Measurements from ENCODE around the gene PRKCG.

Gene PRKCG

GRCh38 chr19:53898636-53899341 lies 16.8 kb downstream of the PRKCG start:
- no peak for DNase-seq (ENCODE audit: low spot score)

- no peak for DNase-seq (ENCODE audit: low spot score)
These were observed 18.3 kb downstream of the PRKCG start for GRCh38 chr19:53900191-53900860.

DNA sequence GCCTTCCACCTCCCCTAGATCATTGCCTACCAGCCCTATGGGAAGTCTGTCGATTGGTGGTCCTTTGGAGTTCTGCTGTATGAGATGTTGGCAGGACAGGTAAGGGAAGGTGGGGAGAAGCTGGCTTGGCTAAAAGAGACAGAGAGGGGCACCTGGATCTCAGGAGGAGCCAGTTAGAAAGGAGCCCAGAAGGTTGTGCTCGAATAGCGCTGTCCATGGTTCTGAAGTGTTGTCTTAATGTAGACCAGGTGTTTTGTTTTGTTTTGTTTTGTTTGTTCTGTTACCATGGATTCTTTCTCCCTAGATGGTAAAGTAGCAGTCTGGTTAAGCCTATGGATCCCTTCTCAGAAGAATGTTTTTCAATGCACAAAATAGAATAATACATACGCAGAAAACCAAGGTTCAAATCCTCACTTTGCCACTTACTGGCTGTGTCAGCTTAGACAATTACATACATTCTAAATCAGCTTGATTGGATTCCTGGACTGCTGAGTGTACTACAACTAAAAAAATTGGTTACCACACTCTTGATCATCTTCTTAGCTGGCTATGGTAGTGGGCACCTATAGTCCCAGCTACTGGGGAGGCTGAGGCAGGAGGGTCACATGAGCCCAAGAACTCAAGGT lies 21.2 kb downstream of the PRKCG start:
- DNase-seq (ENCODE audit: low spot score), result peak; percentile 54

DNA sequence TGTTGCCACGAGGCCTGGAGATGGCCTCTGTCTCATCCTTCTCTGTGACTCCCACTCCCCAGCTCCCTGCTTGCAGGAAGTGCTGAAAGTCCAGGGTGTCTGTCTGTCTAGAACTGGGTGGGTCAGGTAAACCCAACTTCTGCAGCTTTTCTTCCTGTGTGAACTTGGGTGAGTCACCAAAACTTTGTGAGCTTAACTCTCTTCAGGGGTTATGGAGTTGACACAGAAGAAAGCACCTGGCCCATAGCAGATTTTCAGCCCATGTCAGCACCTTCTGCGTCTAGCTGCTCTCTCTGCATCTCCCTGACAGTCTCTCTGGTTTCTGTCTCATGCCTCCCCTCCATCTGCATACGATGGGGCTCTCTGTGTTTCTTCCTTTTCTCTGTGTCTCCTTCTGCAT lies 22.9 kb downstream of the PRKCG start:
- peak; percentile 10 for DNase-seq (ENCODE audit: low spot score)

GRCh38 chr19:53905787-53906186 lies 23.8 kb downstream of the PRKCG start:
- no peak for DNase-seq (ENCODE audit: low spot score)

- DNase-seq (ENCODE audit: low spot score), result peak; percentile 68
These were observed 24.5 kb downstream of the PRKCG start for GRCh38 chr19:53906211-53907192.

- no peak for DNase-seq (ENCODE audit: low spot score)
These were observed 25.2 kb downstream of the PRKCG start for GRCh38 chr19:53907193-53907581.

DNA sequence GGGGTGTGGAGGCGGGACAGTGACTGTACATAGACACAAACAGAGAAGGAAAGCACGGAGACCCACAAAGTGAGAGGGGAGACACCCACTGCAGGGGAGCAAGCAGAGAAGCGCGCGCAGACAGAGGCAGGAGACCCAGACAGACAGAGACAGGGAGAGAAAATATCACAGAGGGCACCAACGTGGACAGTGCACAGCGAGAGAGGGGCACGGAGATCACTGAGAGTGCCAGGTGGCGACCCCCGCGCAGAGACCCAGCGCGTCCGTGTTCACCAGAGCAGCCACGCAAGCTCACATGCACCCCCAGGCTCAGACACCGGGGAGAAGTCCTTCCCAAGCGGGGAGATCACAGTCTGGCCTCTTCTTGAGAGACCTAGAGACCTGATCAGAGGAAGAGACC lies 25.7 kb downstream of the PRKCG start:
- no peak for DNase-seq (ENCODE audit: low spot score)

GRCh38 chr19:53908106-53908934 lies 26.3 kb downstream of the PRKCG start:
- DNase-seq (ENCODE audit: low spot score), result peak; percentile 14

DNA sequence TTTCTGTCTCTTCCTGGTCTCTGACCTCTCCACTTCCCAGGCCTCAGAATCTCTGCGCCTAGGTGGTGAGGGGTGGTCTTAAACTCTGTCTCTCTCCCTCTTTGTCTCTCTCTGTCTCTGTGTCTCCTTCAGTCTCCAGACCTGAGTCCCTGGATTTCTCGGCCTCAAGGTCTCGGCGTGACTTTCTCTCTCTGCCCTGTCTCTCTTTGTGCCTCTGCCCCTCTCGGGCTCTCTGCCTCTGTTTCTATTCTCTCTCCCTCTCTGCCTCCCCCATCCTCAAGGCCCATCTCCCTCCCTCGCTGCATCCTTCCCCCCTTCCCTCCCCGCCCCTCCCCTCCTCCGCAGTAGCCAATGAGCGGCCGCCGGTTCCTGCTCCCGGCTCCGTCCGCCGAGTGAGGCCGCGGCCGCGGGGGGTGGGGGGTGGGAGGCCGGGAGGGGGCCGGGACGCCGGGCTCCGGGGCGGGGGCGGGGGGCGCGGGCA lies 27.0 kb downstream of the PRKCG start, which contains the start of gene CACNG7:
Gene CACNG7 (plus strand): TSS at position 344 of the 481 bp plus-strand sequence. CDS start 3,554 bp downstream, outside the sequence.
- no peak for DNase-seq (ENCODE audit: low spot score)

DNA sequence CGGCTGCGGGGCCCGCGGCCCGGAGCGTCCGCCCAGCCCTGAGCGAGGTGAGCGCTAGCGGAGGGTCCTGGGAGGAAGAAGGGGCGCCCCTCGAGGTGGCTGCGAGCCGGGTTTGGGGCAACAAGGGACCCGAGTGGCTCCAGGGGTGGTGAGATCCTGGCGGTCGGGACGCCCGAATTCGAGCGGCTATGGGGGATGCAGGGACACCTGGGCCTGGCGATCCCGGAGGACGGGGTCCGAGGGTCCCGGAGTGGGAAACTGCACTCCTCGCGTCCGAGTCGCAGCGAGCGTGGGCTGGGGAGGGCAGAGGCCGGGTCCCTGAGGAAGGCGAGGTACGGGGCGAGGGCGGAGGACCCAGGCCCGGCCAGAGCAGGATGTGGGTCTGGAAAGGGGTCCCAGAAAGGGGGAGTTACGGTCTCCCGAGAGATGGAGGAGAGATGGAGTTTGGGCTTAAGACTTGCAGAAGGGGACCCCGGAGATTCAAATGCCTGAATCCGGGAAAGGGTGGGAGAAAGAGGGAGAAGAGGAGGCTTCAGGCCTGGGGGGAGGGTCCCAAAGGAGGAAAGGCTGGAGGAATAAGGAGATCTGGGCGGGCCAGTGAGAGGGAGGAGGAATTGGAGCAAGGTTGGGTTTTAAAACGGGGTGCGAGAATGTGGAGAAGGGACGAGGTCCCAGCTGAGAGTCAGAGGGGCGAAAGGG lies 27.6 kb downstream of the PRKCG start:
- no peak for DNase-seq (ENCODE audit: low spot score)

- no peak for DNase-seq (ENCODE audit: low spot score)
These were observed 28.1 kb downstream of the PRKCG start for GRCh38 chr19:53910170-53910518.

GRCh38 chr19:53912653-53913052 lies 30.7 kb downstream of the PRKCG start:
- no peak for DNase-seq (ENCODE audit: low spot score)

- DNase-seq (ENCODE audit: low spot score), result no peak
These were observed 33.0 kb downstream of the PRKCG start for GRCh38 chr19:53915000-53915399.

DNA sequence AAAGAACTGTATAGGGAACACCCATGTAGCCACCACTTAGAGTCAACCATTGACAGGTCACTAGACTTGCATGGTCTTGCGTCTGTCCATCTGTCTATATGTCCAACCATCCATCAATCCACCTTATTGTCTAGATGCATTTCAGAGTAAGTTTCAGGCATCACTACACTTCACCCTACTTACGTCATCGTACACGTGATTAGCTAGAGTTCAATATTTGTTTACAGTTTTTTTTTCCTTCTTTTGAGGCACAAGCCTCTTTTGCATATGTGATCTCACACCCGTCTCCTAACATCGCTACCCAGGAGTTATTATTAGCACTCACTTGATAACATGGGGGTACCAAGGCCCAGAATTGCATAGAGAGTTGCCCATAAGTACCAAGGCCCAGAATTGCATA lies 34.0 kb downstream of the PRKCG start:
- no peak for DNase-seq (ENCODE audit: low spot score)

- DNase-seq (ENCODE audit: low spot score), result no peak
These were observed 35.4 kb downstream of the PRKCG start for GRCh38 chr19:53917356-53917755.

- peak; percentile 14 for DNase-seq (ENCODE audit: low spot score)
These were observed 45.7 kb downstream of the PRKCG start for GRCh38 chr19:53927739-53928138.

DNA sequence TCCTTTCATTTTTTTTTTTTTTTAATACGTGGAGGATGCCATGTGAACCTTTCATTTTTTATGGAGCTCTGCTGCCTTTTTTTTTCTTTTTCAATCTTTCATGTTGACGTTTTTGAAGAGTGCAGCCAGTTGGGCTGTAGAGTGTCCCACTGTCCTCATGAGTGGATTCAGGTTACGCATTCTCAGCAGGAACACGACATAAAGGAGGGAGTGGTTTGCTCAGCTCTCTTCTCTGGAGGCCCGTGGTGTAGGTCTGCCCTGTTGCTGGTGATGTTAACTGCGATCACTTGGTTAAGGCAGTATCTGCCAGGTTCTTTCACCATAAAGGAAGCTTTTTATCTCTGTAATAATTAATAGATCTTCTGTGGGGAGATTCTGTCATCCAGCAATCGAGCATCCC lies 54.0 kb downstream of the PRKCG start:
- no peak for DNase-seq (ENCODE audit: low spot score)

DNA sequence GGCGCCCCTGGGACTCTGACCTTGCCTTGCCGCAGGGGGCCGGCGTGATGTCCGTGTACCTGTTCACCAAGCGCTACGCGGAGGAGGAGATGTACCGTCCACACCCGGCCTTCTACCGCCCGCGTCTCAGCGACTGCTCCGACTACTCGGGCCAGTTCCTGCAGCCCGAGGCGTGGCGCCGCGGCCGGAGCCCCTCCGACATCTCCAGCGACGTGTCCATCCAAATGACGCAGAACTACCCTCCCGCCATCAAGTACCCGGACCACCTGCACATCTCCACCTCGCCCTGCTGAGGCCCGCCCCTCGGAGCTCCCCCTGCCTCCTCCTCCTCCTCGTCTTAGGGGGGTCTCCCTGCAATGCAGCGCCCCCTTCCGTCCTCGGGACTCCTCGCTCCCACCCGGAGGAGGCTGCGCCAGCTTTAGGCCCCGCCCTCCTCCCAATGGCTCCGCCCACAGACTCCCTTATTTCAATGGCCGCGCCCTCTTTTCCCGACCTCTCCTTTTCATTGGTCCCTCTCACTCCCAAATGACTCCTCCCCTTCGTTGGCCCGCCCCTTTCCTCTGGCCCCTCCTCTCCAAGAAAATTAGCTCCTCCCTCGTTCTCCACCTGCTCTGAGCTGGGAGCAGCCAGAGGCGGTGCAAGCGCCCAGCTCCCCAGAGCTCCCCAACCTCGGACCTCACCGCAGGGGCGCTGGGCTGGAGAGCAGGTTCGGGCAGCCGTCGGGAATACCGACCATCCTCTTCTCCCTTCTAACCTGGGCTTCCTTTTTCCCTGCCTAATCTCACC lies 60.2 kb downstream of the PRKCG start:
- DNase-seq (ENCODE audit: low spot score), result no peak

GRCh38 chr19:53944416-53944815 lies 62.4 kb downstream of the PRKCG start:
- no peak for DNase-seq (ENCODE audit: low spot score)
